ENCODE data around the gene SLC49A4.

Gene SLC49A4

GRCh38 chr3:122787872-122788271 lies 7.0 kb upstream of the SLC49A4 start:
- DNase-seq = no peak

- DNase-seq = no peak
Observed at GRCh38 chr3:122789585-122790273, 5.1 kb upstream of the SLC49A4 start.

GRCh38 chr3:122793568-122794416 lies 1.1 kb upstream of the SLC49A4 start, which contains the start of gene HSPBAP1:
HSPBAP1 (minus strand) TSS chr3:122793831; CDS start chr3:122793680, 151 bp downstream.
- DNase-seq = no peak

DNA sequence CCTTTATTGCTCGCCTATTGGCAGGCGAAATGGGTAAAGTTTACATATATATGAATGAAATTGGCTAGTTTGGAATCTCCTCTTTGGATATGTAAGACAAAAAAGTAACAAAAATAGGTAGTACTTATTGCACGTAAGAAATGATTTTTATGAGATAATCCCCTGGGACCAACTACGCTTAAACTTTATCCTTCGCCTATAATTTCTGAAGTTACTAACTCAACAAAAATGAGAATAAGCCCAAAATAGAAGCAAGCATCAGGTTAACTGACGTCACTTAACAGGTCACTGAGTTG lies 438 bp upstream of the SLC49A4 start:
- no peak for DNase-seq

DNA sequence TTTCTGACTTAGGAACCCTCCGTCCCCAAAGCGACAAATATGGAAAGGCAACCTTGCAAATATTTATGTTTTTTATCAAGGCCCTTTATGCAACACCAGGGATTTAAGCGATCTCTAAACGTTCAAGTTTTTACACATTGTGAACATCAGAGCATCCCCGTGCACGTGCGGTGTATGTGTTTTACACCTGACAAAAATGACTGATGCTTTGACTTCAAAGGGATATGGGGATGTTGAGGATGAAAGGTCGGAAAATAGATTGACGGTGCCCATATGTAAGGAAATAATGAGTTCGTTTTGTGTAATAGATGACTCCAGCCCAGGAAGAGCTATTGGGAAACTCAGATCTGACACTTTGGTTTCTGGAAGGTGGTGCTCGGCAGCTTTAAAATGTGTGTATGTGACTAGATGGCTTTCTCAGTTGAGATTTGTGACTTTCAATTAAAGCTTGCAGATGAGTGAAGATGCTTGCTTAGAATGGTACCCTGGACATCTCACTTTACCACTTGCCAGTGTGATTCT lies 866 bp downstream of the SLC49A4 start:
- DNase-seq = no peak

DNA sequence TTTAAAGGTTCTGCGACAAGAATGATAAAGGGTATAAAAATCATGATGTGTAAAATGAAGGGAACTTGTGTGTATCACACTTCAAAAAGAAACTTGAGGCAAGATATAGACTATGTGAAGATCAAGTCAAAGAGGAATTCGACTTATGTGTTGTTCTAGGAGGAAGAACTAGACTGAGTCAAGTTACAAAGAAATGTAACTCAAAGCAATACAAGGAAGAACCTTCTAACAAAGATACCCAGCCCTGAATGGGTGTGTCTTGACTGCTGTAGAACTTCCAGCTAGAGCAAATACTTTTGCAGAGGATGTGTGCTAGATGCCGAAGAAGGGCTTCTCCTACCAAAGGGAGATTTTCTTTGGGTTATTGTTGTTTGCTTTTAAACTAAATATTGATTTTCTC lies 2.4 kb downstream of the SLC49A4 start:
- DNase-seq = no peak

DNA sequence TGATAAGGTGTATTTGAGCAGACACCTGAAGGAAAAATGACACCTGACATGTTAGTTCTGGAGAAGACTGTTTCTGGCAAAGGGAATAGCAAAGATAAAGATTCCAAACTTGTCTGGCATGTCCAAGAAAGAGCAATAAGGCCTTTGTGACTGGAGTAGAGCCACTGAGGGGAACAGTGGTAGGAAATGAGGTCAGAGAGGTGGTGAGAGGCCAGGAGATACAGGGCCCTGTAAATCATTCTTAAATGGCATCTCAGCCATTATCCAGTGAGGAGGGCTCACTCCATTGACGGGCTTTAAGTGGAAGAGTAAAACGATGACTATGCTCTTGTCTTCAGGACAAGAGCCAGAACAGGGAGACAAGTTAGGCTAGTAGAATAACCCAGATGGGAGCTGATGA lies 4.5 kb downstream of the SLC49A4 start:
- DNase-seq = no peak

GRCh38 chr3:122800031-122800430 lies 5.2 kb downstream of the SLC49A4 start:
- no peak for DNase-seq

GRCh38 chr3:122800706-122801237 lies 5.9 kb downstream of the SLC49A4 start:
- DNase-seq = no peak

DNA sequence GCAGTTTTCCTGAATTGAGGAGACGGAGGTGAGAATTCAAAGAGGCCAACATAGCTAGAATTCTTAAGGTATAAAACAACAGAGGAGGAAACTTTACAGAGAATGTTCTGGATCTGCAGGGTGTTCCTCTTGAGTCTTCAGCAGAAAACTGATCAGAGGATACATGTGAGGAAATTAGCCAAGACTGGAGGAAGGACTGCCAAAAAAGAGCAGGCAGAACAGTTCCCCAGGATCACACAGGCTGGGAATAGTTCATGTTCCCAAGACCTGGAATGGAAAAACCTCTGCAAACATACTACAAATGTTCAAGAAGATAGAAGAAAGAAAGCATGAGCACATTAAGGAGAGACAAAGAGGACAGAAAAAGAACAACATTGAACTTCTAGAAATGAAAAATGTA lies 7.5 kb downstream of the SLC49A4 start:
- DNase-seq = no peak

DNA sequence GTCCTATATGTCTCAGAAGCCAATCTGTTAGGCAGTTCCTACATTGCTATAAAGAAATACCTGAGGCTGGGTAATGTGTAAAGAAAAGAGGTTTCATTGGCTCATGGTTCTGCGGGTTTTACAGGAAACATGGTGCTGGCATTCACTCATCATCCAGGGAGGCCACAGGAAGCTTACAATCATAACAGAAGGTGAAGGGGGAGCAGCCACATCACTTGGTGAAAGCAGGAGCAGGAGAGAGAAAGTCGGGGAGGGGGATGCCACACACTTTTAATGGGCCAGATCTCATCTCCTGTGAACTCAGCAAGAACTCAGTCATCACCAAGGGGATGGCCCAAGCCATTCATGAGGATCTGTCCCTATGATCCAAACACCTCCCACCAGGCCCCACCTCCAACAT lies 9.1 kb downstream of the SLC49A4 start:
- DNase-seq = no peak

DNA sequence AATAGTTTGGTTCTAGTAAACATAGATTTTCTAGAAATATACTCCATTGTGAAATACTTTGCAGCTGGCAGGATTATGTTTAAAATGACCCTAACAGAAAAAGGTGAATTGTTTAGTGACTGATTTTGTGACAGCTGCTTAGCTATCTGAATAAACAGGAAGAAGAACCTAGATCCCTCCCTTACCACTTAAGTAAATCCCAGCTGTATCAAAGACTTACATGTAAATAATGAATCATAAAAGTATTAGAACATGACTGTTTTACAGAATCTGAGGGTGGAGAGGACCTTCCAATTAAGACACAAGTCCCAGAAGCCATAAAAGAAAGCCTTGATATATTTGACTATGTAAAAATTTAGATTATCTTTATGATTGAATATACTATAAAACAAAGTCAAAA lies 15.9 kb downstream of the SLC49A4 start:
- DNase-seq = no peak

GRCh38 chr3:122816587-122816986 lies 21.7 kb downstream of the SLC49A4 start:
- no peak for DNase-seq

DNA sequence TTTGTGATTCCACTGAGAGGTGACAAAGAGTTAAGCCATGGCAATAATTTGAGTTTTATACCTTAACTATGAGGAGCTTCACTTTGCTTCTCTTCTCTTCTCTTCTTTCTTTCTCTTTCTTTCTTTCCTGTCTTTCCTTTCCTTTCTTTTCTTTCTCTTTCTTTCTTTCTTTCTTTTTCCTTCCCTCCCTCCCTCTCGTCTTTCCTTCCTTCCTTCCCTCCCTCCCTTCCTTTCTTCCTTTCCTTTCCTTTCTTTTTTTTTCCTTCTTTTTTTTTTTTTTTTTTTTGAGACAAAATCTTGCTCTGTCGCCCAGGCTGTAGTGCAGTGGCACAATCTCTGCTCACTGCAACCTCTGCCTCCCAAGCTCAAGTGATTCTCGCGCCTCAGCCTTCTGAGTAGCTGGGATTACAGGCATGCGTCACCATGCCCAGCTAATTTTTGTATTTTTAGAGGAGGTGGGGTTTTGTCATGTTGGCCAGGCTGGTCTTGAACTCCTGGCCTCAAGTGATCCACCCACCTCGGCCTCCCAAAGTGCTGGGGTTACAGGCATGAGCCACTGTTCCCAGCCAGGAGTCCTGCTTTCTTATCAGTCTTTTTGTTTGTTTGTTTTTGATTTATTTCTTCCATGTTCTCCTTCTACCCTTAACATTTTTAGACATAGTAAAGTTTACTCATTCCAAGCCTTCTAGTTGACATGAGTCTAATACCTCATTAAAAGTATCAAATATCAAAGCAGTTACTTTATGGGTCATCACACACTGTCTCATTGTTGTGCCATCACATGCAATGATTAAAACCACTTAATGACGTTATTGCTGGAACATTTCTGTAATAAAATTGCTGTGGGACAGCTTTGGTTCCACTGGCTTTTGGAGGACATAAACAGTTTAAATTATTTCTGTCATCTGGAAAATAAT lies 29.9 kb downstream of the SLC49A4 start:
- DNase-seq = no peak

DNA sequence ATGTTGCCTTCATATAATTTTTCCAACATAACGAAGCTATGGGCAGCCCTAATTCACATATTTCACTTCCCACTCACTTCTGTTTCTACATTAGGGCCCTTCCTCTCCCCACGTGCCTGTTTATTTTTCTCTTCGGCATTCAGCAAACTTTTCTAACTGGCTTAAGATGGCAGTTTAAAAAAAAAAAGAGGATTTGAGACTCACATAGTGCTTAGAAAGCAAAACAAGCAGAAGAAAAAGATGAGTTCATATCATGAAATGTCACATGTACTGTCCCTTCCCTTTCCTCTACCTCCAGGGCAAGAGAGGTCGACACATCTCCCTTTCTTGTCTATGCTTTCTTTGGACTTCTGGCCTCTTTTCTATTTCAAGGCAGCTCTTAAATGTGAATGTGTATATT lies 30.6 kb downstream of the SLC49A4 start:
- DNase-seq = no peak

- DNase-seq = no peak
Observed at GRCh38 chr3:122826278-122826677, 31.4 kb downstream of the SLC49A4 start.

DNA sequence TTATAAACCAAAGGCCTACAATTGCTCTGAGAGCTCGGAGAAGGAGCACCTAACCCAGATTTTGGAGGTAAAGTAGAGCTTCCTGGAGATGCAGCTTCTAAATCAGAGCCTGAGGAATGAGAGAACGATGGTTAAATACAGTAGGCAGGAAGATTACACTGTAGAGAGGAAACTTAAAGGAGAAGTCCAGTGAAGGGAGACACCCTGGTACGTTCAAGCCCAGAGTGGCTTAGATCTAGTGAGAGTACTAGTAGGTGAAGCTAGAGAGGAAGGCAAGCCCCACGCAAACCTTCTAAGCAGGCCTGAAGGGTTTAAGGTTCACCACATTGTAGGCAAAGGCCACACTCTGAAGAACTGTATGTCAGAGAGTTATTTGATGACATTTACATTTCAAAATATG lies 33.4 kb downstream of the SLC49A4 start:
- no peak for DNase-seq

- DNase-seq = no peak
Observed at GRCh38 chr3:122835590-122835989, 40.7 kb downstream of the SLC49A4 start.

DNA sequence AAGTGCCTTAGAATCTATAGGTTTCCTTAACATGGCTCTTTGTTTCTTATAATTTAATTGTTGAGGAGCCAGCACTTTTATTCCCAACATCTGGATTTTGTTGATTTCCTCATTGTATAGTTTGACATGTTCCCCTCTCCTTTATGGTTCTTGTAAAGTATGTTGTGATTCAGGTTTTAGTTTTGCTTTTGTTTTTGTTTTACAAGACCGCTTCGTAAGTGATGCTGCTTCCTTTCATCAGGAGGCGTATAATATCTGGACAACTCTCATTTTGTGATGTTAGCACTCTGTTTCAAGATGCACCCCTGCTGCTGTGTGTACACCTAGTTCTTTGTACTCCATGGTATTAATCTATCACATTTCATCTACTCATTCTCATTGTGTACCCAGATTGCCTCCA lies 48.7 kb downstream of the SLC49A4 start:
- DNase-seq = peak; percentile 94

- DNase-seq = no peak
Observed at GRCh38 chr3:122857019-122857418, 62.1 kb downstream of the SLC49A4 start.

DNA sequence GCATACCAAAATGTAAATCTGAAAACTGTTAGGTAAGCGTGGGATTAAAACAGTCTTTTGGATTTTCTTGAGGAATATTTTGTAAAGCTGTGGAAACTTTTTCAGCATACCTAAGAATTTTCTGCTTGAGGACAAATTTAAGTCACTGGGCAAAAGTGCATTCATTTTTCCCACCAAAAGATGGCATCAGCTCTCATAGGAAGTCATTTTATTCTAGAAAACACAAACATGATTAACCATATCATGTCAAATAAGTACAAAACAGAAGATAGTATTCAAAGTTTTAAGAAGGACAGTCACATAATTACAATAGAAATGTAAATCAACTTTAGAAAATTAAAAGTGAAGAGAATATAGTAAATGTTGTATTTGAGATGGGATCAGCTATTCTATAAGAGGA lies 63.5 kb downstream of the SLC49A4 start:
- no peak for DNase-seq

DNA sequence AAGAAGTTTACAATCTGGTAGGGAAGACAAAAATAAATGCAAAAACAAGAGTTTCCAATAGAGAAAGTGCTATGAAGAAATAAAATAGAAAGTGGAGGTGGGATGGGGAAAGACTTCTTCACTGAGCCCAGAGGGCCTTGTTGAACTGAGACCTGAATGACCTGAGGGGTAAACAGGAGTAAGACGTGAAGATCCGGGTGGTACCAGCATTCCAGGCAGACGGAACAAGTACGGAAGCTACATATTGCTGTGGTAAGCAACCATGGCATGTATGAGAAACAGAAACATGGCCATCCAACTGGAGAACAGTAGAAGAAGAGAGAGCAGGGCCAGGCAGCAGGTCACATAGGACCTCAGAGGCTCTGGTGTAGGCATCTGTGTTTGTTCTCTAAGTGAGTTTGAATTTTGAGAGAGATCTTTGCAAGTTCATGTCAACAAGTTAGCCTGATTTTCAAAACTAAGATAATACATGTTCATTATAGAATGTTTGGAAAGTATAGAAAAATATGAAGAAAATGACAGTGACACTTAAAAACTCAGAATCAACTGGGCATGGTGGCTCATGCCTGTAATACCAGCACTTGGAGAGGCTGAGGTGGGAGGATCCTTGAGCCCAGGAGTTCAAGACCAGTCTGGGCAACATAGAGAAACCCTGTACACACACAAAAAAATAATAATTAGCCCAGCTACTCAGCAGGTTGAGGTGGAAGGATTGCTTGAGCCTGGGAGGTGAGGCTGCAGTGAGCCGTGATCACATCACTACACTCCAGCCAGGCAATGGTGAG lies 64.3 kb downstream of the SLC49A4 start:
- no peak for DNase-seq

All from NCI-H748 treated with DMSO at 0.1 percent for 48 hours (cell line).